Fibroblast of lung (primary cell): ENCODE data around the gene LTC4S.

ENCODE experiments used
- EZH2 ChIP-seq: IDR thresholded peaks from 2 replicates; pipeline ENCODE4 v1.5.1; 2012; ENCODE audit warnings: low read length, control low read depth, mild to moderate bottlenecking; ENCODE audit errors: missing control alignments
- TF ChIP-seq, protein P1 (sequence below), 2 donors: IDR thresholded peaks in 1 of 2; conservative IDR thresholded peaks in 1 of 2; 1 replicate in 1 of 2; 2 replicates in 1 of 2; pipeline ENCODE4 v1.5.1; 2011 to 2012; ENCODE audit warnings: low read length in 2 of 2, control low read depth in 1 of 2, inconsistent platforms in 1 of 2, low read depth in 1 of 2, mild to moderate bottlenecking in 1 of 2

GRCh38 chr5:179771311-179771895, 22.4 kb upstream of the LTC4S start:
- TF ChIP-seq, protein P1, sequence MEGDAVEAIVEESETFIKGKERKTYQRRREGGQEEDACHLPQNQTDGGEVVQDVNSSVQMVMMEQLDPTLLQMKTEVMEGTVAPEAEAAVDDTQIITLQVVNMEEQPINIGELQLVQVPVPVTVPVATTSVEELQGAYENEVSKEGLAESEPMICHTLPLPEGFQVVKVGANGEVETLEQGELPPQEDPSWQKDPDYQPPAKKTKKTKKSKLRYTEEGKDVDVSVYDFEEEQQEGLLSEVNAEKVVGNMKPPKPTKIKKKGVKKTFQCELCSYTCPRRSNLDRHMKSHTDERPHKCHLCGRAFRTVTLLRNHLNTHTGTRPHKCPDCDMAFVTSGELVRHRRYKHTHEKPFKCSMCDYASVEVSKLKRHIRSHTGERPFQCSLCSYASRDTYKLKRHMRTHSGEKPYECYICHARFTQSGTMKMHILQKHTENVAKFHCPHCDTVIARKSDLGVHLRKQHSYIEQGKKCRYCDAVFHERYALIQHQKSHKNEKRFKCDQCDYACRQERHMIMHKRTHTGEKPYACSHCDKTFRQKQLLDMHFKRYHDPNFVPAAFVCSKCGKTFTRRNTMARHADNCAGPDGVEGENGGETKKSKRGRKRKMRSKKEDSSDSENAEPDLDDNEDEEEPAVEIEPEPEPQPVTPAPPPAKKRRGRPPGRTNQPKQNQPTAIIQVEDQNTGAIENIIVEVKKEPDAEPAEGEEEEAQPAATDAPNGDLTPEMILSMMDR (conservative IDR thresholded peaks at IDR 0.05 in 1 of 2, IDR thresholded peaks at IDR 0.05 in 1 of 2; ENCODE audit: low read depth in 1 of 2, low read length in 2 of 2): no peak
- TF ChIP-seq EZH2: no peak
